T-cell (primary cell): Measurements from ENCODE around the gene RETSAT. TPM values are rescaled to one million over a fixed set of nuclear protein-coding genes. Genes with fewer than 3 reads are reported as not detected.
"Not testable (repeated sequence)": the region's sequence is repeated elsewhere in the genome, so short reads cannot be mapped to it uniquely, and the experiment has no call there.

Source experiments
- ATAC-seq, 4 experiments: fragments of 200-7000 bp in 3 of 4; fragments of 150-1000 bp in 1 of 4; cut with Tn5 transposase; replicated peaks in 1 of 4; 1 replicate in 3 of 4; 2 replicates in 1 of 4; pipeline ENCODE4 v1.10.0; 2021; ENCODE audit warnings: moderate library complexity in 3 of 4, mild to moderate bottlenecking in 2 of 4, moderate number of reproducible peaks in 1 of 4
- CTCF ChIA-PET, 2 donors: fragments of 300-600 bp; sonication (Branson Sonifier 250); formaldehyde crosslinking; loops; one replicate each; lab custom pipeline; 2022; ENCODE audit warnings: antibody characterized with exemption in 2 of 2; lab: Charles Lee
- POLR2A ChIA-PET, 2 donors: fragments of 300-600 bp; sonication (Branson Sonifier 250); formaldehyde crosslinking; loops; one replicate each; lab custom pipeline; 2022; ENCODE audit warnings: antibody characterized with exemption in 2 of 2; lab: Charles Lee
- DNase-seq, 35 experiments: peaks; one replicate each; pipeline versions ENCODE4 v3.0.0 to v3.0.0-alpha.2; 2013 to 2023
- H3K27ac ChIP-seq: one replicate; pipeline ENCODE4 v1.5.1; 2013; ENCODE audit warnings: low read length
- H3K27me3 ChIP-seq, 2 experiments: replicated peaks in 1 of 2; 1 replicate in 1 of 2; 2 replicates in 1 of 2; pipeline versions ENCODE4 v1.6.1 to v1.7.0; 2013; ENCODE audit warnings: low read length in 1 of 2, mixed read lengths in 1 of 2; ENCODE audit not compliant: control insufficient read depth in 2 of 2, insufficient read depth in 2 of 2; ENCODE audit errors: extremely low read depth in 1 of 2
- H3K36me3 ChIP-seq, 2 donors: 1 replicate in 1 of 2; 2 replicates in 1 of 2; pipeline versions ENCODE4 v1.6.1 to v1.7.0; 2013; ENCODE audit warnings: low read length in 1 of 2; ENCODE audit not compliant: control insufficient read depth in 2 of 2, insufficient read depth in 1 of 2; ENCODE audit errors: extremely low read depth in 1 of 2
- H3K4me1 ChIP-seq, 2 experiments: 1 replicate in 1 of 2; 2 replicates in 1 of 2; pipeline versions ENCODE4 v1.6.1 to v1.7.0; 2013; ENCODE audit warnings: low read length in 2 of 2, mixed read lengths in 1 of 2; ENCODE audit not compliant: insufficient read depth in 2 of 2, control insufficient read depth in 1 of 2; ENCODE audit errors: extremely low read depth in 1 of 2
- H3K4me3 ChIP-seq, 2 donors: 1 replicate in 1 of 2; 2 replicates in 1 of 2; pipeline versions ENCODE4 v1.5.1 to v1.7.0; 2013; ENCODE audit warnings: mild to moderate bottlenecking in 2 of 2, low read length in 1 of 2, moderate library complexity in 1 of 2; ENCODE audit not compliant: control insufficient read depth in 1 of 2; ENCODE audit errors: extremely low read depth in 1 of 2
- H3K9me3 ChIP-seq: 2 replicates; pipeline ENCODE4 v1.7.0; 2013
- H3K27ac Mint-ChIP-seq, 2 donors: one replicate each; pipeline ENCODE4 v1.8.0; 2020 to 2021; ENCODE audit warnings: mild to moderate bottlenecking in 2 of 2, mixed read lengths in 2 of 2
- H3K27me3 Mint-ChIP-seq, 2 donors: one replicate each; pipeline ENCODE4 v1.8.0; 2021 to 2022; ENCODE audit warnings: mixed read lengths in 2 of 2
- H3K36me3 Mint-ChIP-seq: one replicate; pipeline ENCODE4 v1.8.0; 2021; ENCODE audit warnings: mixed read lengths
- H3K4me1 Mint-ChIP-seq, 3 donors: one replicate each; pipeline ENCODE4 v1.8.0; 2020 to 2022; ENCODE audit warnings: mixed read lengths in 3 of 3, mild to moderate bottlenecking in 1 of 3
- H3K4me3 Mint-ChIP-seq, 3 donors: one replicate each; pipeline ENCODE4 v1.8.0; 2020 to 2022; ENCODE audit warnings: mild to moderate bottlenecking in 3 of 3, mixed read lengths in 3 of 3, moderate library complexity in 3 of 3
- H3K9me3 Mint-ChIP-seq, 3 donors: one replicate each; pipeline ENCODE4 v1.8.0; 2020 to 2022; ENCODE audit warnings: mixed read lengths in 3 of 3
- WGBS: methylation state at CpG from one replicate; pipeline ENCODE4 v1.1.5; 2013; ENCODE audit warnings: missing lambda C conversion rate; ENCODE audit not compliant: insufficient coverage; 5-methylcytosine and 5-hydroxymethylcytosine counted together
- total RNA-seq, 35 experiments: library from RNA in 6 of 35; stranded (reverse) in 6 of 35; fragments of 120-200 nt in 1 of 35; gene quantifications; one replicate each; pipeline versions ENCODE4 v1.2.1 to v1.2.4 and lab custom pipeline; 2013 to 2026

The RETSAT gene
- total RNA-seq, 5 donors from 2014 or later (not counting 1 experiment from before 2014, with no cell fraction given), result 24.2 to 36.3 (median 26.5) TPM

- no peaks in the 10 kb centered on the region for H3K9me3 ChIP-seq
- 98% methylated on average over 11 of the region's 11 CpGs for WGBS
- DNase-seq, result no peak
- CTCF ChIA-PET, result interaction anchor here in 1 of 2 donors (0.6 kb wide), 1 partner anchor 501 kb away, joined by 3 read pairs; no protein-coding TSS in a partner anchor
- H3K36me3 ChIP-seq, result peaks cover 0 to 19% of the 10 kb centered on the region in 2 donors
- no peaks in the 10 kb centered on the region for H3K4me1 ChIP-seq
- Mint-ChIP-seq H3K36me3 (peaks cover 41% of the 10 kb centered on the region), H3K4me1 (no peaks in the 10 kb centered on the region), H3K27ac (no peak overlapping the region), H3K27me3 (no peaks in the 10 kb centered on the region), H3K4me3 (no peak overlapping the region), H3K9me3 (no peaks in the 10 kb centered on the region)
- POLR2A ChIA-PET, result interaction anchor here in 1 of 2 donors (0.6 kb wide), 1 partner anchor 24 kb away, joined by 3 read pairs; no protein-coding TSS in a partner anchor
- H3K27me3 ChIP-seq, result no peaks in the 10 kb centered on the region
- H3K4me3 ChIP-seq, result no peak overlapping the region
- no peak for ATAC-seq
- H3K27ac ChIP-seq, result no peak overlapping the region
Observed at GRCh38 chr2:85371045-85371444, 16.7 kb upstream of the RETSAT start.

GRCh38 chr2:85369500-85369899 lies 15.2 kb upstream of the RETSAT start:
- ChIA-PET POLR2A (interaction anchor here in 1 of 2 donors (0.6 kb wide), 1 partner anchor 649 kb away, joined by 3 read pairs; no protein-coding TSS in a partner anchor), CTCF (interaction anchor here in 1 of 2 donors (0.6 to 0.7 kb wide), 3 partner anchors 12 to 218 kb away, joined by 4 to 9 read pairs (median 4); no protein-coding TSS in a partner anchor)
- Histone ChIP-seq H3K27ac (no peak overlapping the region), H3K9me3 (no peaks in the 10 kb centered on the region), H3K27me3 (no peaks in the 10 kb centered on the region), H3K36me3 (peaks cover 0 to 14% of the 10 kb centered on the region in 2 donors), H3K4me3 (no peak overlapping the region), H3K4me1 (no peaks in the 10 kb centered on the region)
- WGBS, result 100% methylated on average over 1 of the region's 5 CpGs
- H3K27ac Mint-ChIP-seq, result no peak overlapping the region
- ATAC-seq, result no peak
- H3K9me3 Mint-ChIP-seq, result no peaks in the 10 kb centered on the region
- no peak for DNase-seq
- H3K27me3 Mint-ChIP-seq, result no peaks in the 10 kb centered on the region
- H3K36me3 Mint-ChIP-seq, result peaks cover 35% of the 10 kb centered on the region
- H3K4me1 Mint-ChIP-seq, result no peaks in the 10 kb centered on the region
- H3K4me3 Mint-ChIP-seq, result no peak overlapping the region

- Histone ChIP-seq H3K4me3 (no peak overlapping the region), H3K27me3 (no peaks in the 10 kb centered on the region), H3K27ac (no peak overlapping the region), H3K36me3 (peaks cover 3 to 14% of the 10 kb centered on the region in 2 donors), H3K4me1 (no peaks in the 10 kb centered on the region), H3K9me3 (no peaks in the 10 kb centered on the region)
- H3K4me1 Mint-ChIP-seq, result no peaks in the 10 kb centered on the region
- CTCF ChIA-PET, result interaction anchor here in 1 of 2 donors (0.6 kb wide), 1 partner anchor 13 kb away, joined by 9 read pairs; no protein-coding TSS in a partner anchor
- ATAC-seq (no peak), DNase-seq (no peak)
- no peaks in the 10 kb centered on the region for H3K9me3 Mint-ChIP-seq
- no peak overlapping the region for H3K27ac Mint-ChIP-seq
- POLR2A ChIA-PET, result no interaction called here
- H3K36me3 Mint-ChIP-seq, result peaks cover 33% of the 10 kb centered on the region
- no peaks in the 10 kb centered on the region for H3K27me3 Mint-ChIP-seq
- no peak overlapping the region for H3K4me3 Mint-ChIP-seq
Observed at GRCh38 chr2:85368921-85369320, 14.6 kb upstream of the RETSAT start.

GRCh38 chr2:85367180-85367579 lies 12.9 kb upstream of the RETSAT start:
- H3K4me1 ChIP-seq, result no peaks in the 10 kb centered on the region
- ATAC-seq (no peak), DNase-seq (no peak)
- no peak overlapping the region for H3K27ac ChIP-seq
- CTCF ChIA-PET, result no interaction called here
- H3K4me3 ChIP-seq, result no peak overlapping the region
- no peaks in the 10 kb centered on the region for H3K9me3 ChIP-seq
- no peaks in the 10 kb centered on the region for H3K27me3 ChIP-seq
- no peaks in the 10 kb centered on the region for H3K27me3 Mint-ChIP-seq
- 88% methylated on average over 5 of the region's 5 CpGs for WGBS
- POLR2A ChIA-PET, result no interaction called here
- H3K9me3 Mint-ChIP-seq, result no peaks in the 10 kb centered on the region
- no peaks in the 10 kb centered on the region for H3K4me1 Mint-ChIP-seq
- H3K27ac Mint-ChIP-seq, result no peak overlapping the region
- peaks cover 9 to 26% of the 10 kb centered on the region in 2 donors for H3K36me3 ChIP-seq
- peaks cover 37% of the 10 kb centered on the region for H3K36me3 Mint-ChIP-seq
- no peak overlapping the region for H3K4me3 Mint-ChIP-seq

GRCh38 chr2:85362653-85363387 lies 8.5 kb upstream of the RETSAT start:
- DNase-seq, H3K27ac Mint-ChIP-seq, H3K9me3 Mint-ChIP-seq, H3K9me3 ChIP-seq, H3K4me1 ChIP-seq, H3K4me3 Mint-ChIP-seq, H3K4me3 ChIP-seq, ATAC-seq, POLR2A ChIA-PET, CTCF ChIA-PET, H3K27me3 Mint-ChIP-seq, H3K27ac ChIP-seq, H3K27me3 ChIP-seq: not testable (repeated sequence)
- peaks cover 9 to 30% of the 10 kb centered on the region in 2 donors for H3K36me3 ChIP-seq
- Mint-ChIP-seq H3K36me3 (peaks cover 51% of the 10 kb centered on the region), H3K4me1 (peaks cover 8 to 11% (median 10%) of the 10 kb centered on the region in 3 donors)
- WGBS, result no CpG with 5 or more reads among the region's 5 CpGs

- H3K4me1 Mint-ChIP-seq, result peaks cover 46 to 52% (median 48%) of the 10 kb centered on the region in 3 donors
- Histone ChIP-seq H3K27me3 (no peaks in the 10 kb centered on the region), H3K36me3 (peaks cover 0 to 30% of the 10 kb centered on the region in 2 donors), H3K9me3 (no peaks in the 10 kb centered on the region), H3K4me1 (peaks cover 13 to 28% of the 10 kb centered on the region in 2 experiments), H3K27ac (no peak overlapping the region), H3K4me3 (no peak overlapping the region)
- POLR2A ChIA-PET, result interaction anchor here in 1 of 2 donors (0.6 to 0.7 kb wide), 2 partner anchors 57 to 204 kb away, joined by 3 read pairs; no protein-coding TSS in a partner anchor
- ATAC-seq, result no peak
- CTCF ChIA-PET, result interaction anchor here in 1 of 2 donors (0.6 kb wide), 1 partner anchor 683 kb away, joined by 3 read pairs; no protein-coding TSS in a partner anchor
- no peaks in the 10 kb centered on the region for H3K9me3 Mint-ChIP-seq
- peaks cover 45% of the 10 kb centered on the region for H3K36me3 Mint-ChIP-seq
- H3K27me3 Mint-ChIP-seq, result no peaks in the 10 kb centered on the region
- WGBS, result 100% methylated on average over 1 of the region's 3 CpGs
- H3K27ac Mint-ChIP-seq, result no peak overlapping the region
- no peak for DNase-seq
- no peak overlapping the region for H3K4me3 Mint-ChIP-seq
Observed at GRCh38 chr2:85357736-85358135, 3.4 kb upstream of the RETSAT start.
